ENCODE data around the gene NES.

- TF ChIP-seq SIN3A (IDR thresholded peaks at IDR 0.05; ENCODE audit: borderline replicate concordance, insufficient read depth, low read depth, low read length) (no peak), TCF7L2 (IDR thresholded peaks at IDR 0.05; ENCODE audit: low read depth, low read length) (no peak)
These were observed 32.2 kb downstream of the NES start for GRCh38 chr1:156645056-156645455.
